GM18861 (cell line): Measurements from ENCODE around the gene CPNE7.

Experiments used
- ATAC-seq: cut with Tn5 transposase; IDR thresholded peaks from one replicate; pipeline ENCODE4 v1.9.1; 2021; ENCODE audit not compliant: unreplicated experiment

CPNE7 gene

GRCh38 chr16:89602273-89602951 is 26.9 kb downstream of the CPNE7 start:
- ATAC-seq, result no peak

- ATAC-seq, result no peak
Measured at GRCh38 chr16:89602952-89603590, 27.5 kb downstream of the CPNE7 start.

- ATAC-seq, result no peak
Measured at GRCh38 chr16:89604764-89605163, 29.2 kb downstream of the CPNE7 start.

GRCh38 chr16:89605186-89605970 is 29.8 kb downstream of the CPNE7 start:
- ATAC-seq, result no peak

GRCh38 chr16:89606006-89606405 is 30.4 kb downstream of the CPNE7 start:
- no peak for ATAC-seq

DNA sequence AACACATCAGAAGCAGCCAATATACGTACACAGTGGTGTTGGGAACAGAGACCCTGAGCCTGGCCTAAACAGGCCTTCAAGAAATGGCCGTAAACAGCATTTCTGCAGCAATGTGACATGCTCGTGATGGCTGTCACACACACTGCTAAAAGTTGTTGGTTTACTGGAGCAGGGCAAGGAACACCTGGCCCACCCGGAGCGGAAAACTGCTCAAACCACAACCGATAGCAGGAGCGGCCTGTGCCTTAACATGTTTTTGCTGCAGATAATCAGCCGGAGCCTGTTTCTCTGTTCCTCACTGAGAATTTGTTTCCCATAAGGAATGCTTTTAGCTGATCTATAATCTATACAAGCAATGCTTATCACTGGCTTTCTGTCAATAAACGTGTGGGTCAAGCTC is 31.9 kb downstream of the CPNE7 start:
- no peak for ATAC-seq

DNA sequence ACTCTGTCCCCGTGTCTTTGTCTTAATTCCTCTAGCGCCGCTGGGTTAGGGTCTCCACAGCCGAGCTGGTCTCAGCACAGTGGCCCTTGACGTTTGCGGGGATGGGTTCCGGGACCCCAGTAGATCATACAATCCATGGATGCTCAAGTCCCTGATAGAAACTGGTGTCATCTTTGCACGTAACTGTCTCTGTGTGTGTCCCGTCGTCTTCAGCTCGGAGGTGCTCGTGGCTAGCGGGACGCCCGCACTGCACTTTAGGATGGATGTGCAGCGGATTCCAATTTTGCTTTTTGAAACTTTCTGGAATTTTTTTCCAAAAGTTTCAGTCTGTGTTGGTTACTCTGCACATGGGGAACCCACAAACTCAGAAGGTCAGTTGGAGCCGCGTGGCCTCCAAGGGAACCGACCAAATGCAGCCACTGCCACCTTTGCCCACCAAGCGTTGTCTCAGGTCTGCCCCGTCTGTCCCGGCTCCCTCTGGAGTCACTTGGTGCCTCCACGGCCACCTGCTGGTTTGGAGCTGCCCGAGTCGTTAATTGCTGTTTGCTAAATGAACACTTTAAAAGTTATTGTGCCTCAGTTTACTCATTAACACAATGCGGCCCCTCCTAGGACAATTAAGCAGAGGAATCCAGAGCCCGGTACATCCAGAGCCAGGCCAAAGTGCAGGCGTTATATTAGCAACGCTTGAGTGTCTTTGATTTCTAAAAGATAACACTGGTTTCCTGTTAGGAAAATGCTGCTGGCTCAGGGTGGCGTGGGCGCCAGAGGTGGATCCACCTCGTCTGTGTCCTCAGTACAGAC is 32.6 kb downstream of the CPNE7 start:
- ATAC-seq, result no peak

GRCh38 chr16:89610108-89610453 is 34.5 kb downstream of the CPNE7 start:
- ATAC-seq, result no peak

DNA sequence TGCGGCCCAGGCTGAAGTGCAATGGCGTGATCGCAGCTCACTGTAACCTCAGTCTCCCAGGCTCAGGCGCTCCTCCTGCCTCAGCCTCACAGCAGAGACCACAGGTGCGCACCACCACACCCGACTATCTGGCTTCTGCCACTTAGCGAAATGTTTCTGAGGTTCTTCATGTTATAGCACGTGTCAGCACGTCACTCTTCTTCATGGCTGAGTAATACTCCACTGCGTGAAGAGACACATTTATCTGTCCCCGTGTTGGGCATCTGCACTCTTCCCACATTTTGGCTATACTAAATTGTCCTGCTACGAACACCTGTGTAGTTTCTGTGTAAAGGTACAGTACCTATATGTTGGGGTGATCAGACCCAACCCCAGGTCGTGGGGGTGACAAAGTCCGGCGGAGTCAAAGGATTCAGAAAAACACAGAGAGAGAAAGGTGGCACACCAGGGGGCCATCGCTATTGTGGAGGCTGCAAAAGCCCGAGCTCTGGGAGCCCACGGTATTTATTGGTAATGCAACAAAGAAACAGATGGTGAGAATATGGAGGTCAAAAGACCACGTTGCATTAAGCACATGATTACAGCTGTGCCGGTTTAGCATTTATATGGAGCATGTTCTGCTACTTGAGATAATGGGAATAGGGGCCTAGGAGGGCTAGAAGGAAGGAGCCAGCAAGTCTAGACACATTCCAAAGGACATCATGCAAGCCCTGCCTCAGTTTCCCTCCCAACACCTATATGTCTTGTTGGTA is 37.0 kb downstream of the CPNE7 start:
- no peak for ATAC-seq

GRCh38 chr16:89613231-89613953 is 37.8 kb downstream of the CPNE7 start, which contains the start of gene DPEP1:
Gene DPEP1 (plus strand): TSS chr16:89613642. CDS start chr16:89630411, 16,769 bp downstream.
- no peak for ATAC-seq

DNA sequence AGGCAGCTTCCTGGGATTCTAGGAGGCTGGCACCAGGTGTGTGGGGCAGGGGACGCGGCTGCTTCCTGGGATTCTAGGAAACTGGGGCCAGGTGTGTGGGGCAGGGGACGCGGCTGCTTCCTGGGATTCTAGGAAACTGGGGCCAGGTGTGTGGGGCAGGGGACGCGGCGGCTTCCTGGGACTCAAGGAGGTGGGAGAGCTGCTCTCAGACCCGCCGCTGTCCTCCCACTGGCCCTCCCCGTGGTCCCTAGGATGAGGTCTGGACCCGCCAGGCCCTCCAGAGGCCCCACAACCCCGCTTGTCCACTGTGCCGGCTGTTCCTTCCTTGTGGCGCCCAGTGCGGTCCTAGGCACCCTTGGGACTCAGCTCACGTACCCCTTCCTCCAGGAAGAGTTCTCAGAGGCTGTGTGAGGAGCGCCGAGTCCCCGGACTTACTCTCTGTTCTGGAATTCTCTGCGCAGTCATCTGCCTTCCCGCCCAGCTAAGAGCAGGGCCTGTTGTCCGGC is 38.4 kb downstream of the CPNE7 start:
- ATAC-seq, result no peak

DNA sequence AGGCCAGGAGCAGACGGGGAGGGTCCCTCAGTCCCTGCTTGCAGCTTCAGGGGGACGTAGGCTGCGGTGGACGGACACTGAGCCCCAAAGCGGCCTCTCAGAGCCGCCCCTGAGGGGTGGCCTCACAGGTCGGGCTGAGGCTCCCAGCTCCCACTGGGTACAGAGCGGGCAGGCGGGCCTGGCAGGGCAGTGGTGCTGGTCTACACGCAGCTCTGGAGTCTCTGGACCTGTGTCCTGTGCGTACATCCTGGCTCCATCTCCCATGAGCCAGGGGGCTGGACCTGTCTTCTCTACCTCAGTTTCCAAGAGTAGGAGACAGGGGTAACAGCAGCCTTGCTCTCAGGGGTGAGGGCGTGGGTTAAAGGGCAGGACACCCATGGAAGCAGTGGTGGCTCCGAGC is 39.6 kb downstream of the CPNE7 start:
- no peak for ATAC-seq

GRCh38 chr16:89615596-89616090 is 40.1 kb downstream of the CPNE7 start:
- ATAC-seq, result no peak

GRCh38 chr16:89616623-89617022 is 41.1 kb downstream of the CPNE7 start:
- ATAC-seq, result no peak

DNA sequence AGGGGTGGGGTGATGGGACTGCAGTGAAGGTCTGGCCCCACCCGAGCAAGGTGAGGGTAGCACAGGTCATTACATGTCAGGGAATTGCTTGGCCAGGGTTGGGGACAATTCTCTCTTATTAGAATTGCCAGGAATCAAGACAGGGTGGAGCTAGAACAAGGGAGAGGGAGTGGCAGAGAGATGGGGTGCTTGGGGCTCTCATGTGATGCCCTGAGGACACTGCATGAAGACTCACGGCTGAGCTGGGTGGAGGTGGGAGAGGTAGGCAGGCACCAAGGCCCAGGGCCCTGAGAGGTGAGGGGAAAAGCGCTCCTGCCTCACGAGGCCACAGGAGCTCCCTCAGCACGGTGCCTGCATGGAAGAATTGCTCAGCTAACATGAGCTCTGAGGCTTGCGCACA is 41.5 kb downstream of the CPNE7 start:
- ATAC-seq, result no peak

DNA sequence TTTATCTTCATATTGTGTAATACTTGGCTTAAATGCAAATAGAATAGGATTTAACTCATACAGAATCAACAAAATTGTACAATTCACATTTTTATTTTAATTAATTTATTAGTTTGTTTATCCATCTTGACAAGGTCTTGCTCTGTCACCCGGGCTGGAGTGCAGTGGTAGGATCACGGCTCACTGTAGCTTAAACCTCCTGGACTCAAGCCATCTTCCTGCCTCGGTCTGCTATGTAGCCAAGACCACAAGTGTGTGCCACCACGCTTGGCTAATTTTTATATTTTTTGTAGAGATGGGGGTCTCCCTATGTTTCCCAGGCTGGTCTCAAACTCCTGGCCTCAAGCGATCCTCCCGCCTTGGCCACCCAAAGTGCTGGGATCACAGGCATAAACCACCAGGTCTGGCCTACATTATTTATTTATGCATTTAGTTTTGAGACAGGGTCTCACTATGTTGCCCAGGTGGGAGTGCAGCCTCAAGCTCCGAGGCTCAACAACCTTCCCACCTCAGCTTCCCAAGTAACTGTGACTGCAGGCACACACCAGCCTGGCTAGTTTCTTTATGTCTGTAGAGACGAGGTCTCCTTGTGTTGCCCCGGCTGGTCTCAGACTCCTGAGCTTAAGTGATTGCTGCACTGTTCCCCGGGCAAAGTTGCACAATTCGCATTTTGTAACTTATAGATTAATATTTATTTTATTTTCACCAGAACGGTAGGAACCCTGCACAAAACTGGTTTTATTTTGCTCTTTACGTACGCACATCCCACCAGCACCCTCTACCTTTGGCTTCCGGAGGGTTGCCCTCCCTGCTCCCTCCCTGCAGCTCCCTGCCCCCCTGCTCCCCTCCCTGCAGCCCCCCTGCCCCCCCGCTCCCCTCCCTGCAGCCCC is 42.8 kb downstream of the CPNE7 start:
- no peak for ATAC-seq

DNA sequence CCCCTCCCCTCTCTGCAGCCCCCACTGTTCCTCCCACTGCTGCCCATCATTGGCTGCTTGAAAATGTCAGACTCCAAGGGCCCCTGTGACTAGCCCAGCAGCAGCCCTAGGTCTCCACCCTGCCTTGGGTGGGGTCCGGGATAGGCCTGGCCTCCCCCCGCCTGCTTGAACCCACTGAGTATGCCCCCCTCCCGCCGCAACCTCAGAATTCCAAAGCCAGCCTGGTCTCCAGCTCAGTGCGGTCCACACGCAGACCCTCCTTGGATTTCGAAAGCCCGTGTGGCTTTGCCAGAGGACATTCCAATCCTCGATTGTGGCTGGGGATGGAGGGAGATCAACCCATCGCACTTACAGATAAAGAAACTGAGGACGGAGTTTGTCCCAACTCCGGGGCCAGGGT is 44.3 kb downstream of the CPNE7 start:
- no peak for ATAC-seq

- ATAC-seq, result no peak
Measured at GRCh38 chr16:89620406-89620841, 44.9 kb downstream of the CPNE7 start.
